Measurements from ENCODE around the gene TSC22D4. TPM values are rescaled to one million over a fixed set of nuclear protein-coding genes. Genes with fewer than 3 reads are reported as not detected.

The TSC22D4 gene
- total and polyA plus RNA-seq, 9 of the 15 experiments (the other 6 are each of a cell fraction or from before 2014, with no cell fraction given): 0.37 to 107 (median 28.7) TPM

DNA sequence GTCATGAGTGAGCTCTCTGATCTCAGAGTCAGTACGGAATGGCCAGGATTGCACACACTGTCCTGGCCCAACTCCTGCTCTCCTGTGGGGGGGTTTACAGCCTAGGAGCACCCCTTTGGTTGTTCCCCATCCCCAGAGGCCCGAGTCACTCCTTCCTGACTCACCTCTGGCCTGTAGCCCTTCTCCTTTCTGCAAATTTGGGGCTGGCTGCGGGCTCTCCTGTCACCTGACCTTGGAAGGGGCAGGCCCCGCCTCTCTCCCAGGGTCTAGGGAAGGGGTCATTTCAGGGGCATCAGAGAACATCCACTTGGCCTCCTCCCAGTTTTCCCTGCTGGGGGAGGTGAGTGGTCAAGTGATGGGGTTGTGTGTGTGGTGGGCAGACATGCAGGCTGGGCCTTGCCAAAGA is 6.5 kb upstream of the TSC22D4 start:
- ATAC-seq (no peak), FAIRE-seq (no peak), DNase-seq (ENCODE audit: extremely low read depth in 1 of 4, low spot score in 3 of 4) (peak; percentile 9 to 65 (median 48))
- Histone ChIP-seq H3K4me1 (replicated peaks in 1 of 2; ENCODE audit: control insufficient read depth in 2 of 2, insufficient read depth in 2 of 2, low read length in 2 of 2) (peaks cover 4 to 74% of the 10 kb centered on the region in 2 experiments; a peak in 4 of 5 replicates), H4K20me1 (replicated peaks; ENCODE audit: control insufficient read depth, insufficient read depth, low read length) (no peaks in the 10 kb centered on the region), H3K27me3 (ENCODE audit: control insufficient read depth in 2 of 2, insufficient read depth in 2 of 2, low read length in 2 of 2) (no peaks in the 10 kb centered on the region), H3K36me3 (ENCODE audit: control insufficient read depth, insufficient read depth, low read length) (no peaks in the 10 kb centered on the region), H3K4me3 (no peak overlapping the region), H3K4me2 (ENCODE audit: insufficient read depth, low read length) (no peak overlapping the region), H2AFZ (ENCODE audit: low read depth, low read length) (peak overlapping the region; percentile 20), H3K9ac (ENCODE audit: insufficient read depth in 1 of 2, low read depth in 2 of 2, low read length in 2 of 2) (peak overlapping the region in 1 of 2 experiments; percentile 84; a peak in 2 of 4 replicates), H3K9me3 (replicated peaks; ENCODE audit: control insufficient read depth, insufficient read depth, low read depth, low read length) (no peaks in the 10 kb centered on the region), H3K9me1 (ENCODE audit: control insufficient read depth, insufficient read depth, low read length) (no peaks in the 10 kb centered on the region), H3K79me2 (ENCODE audit: control insufficient read depth, insufficient read depth, low read length) (no peaks in the 10 kb centered on the region), H3K27ac (ENCODE audit: extremely low read depth, low read depth, low read length) (no peak overlapping the region)
- intact Hi-C loops (cut with micrococcal nuclease): no loop called here
- BruUV-seq (replicated peaks): no TSS peak
- in situ Hi-C loops (cut with MboI): no loop called here
- 31% methylated on average over 3 of the region's 4 CpGs for WGBS (ENCODE audit: insufficient coverage, low coverage, missing lambda C conversion rate)
- TF ChIP-seq USF2 (CRISPR knock-in tag; IDR thresholded peaks at IDR 0.05) (0 out of 2 replicates have a peak, but pooled peaks have one; percentile 23), MXI1 (IDR thresholded peaks at IDR 0.05; ENCODE audit: low read depth, low read length) (no peak), HMGXB4 (CRISPR knock-in tag; IDR thresholded peaks at IDR 0.05) (no peak), CREM (IDR thresholded peaks at IDR 0.05; ENCODE audit: low read depth) (no peak), ATF3 (IDR thresholded peaks at IDR 0.05) (no peak), ATF3 (CRISPR knock-in tag; conservative IDR thresholded peaks at IDR 0.05) (no peak), ESRRA (IDR thresholded peaks at IDR 0.05; ENCODE audit: borderline replicate concordance, low read depth) (0 out of 2 replicates have a peak, but pooled peaks have one; percentile 19), ZNF354B (CRISPR knock-in tag; IDR thresholded peaks at IDR 0.05) (no peak), ZNF444 (CRISPR knock-in tag; IDR thresholded peaks at IDR 0.05) (no peak), BACH1 (tag; IDR thresholded peaks at IDR 0.05) (no peak), SETDB1 (IDR thresholded peaks at IDR 0.05; ENCODE audit: low read length) (no peak), ZNF57 (CRISPR knock-in tag; IDR thresholded peaks at IDR 0.05) (no peak)
- TF ChIP-seq, protein P1, sequence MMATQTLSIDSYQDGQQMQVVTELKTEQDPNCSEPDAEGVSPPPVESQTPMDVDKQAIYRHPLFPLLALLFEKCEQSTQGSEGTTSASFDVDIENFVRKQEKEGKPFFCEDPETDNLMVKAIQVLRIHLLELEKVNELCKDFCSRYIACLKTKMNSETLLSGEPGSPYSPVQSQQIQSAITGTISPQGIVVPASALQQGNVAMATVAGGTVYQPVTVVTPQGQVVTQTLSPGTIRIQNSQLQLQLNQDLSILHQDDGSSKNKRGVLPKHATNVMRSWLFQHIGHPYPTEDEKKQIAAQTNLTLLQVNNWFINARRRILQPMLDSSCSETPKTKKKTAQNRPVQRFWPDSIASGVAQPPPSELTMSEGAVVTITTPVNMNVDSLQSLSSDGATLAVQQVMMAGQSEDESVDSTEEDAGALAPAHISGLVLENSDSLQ (IDR thresholded peaks at IDR 0.05): no peak
- ChIA-PET CTCF (ENCODE audit: low intra/inter-chr PET ratio) (no interaction called here), POLR2A (no interaction called here)

All from K562 (cell line).